HG03442 (cell line): ENCODE measurements around the gene KDM2A.

ENCODE experiments used
- ATAC-seq: cut with Tn5 transposase; IDR thresholded peaks from one replicate; pipeline ENCODE4 v1.9.1; 2021; ENCODE audit warnings: mild to moderate bottlenecking, moderate library complexity; ENCODE audit not compliant: unreplicated experiment

Gene KDM2A

GRCh38 chr11:67300256-67300755, 181.2 kb downstream of the KDM2A start:
- ATAC-seq, result no peak

- no peak for ATAC-seq
Measured at GRCh38 chr11:67300756-67301312, 181.8 kb downstream of the KDM2A start.

- no peak for ATAC-seq
Measured at GRCh38 chr11:67301313-67301921, 182.4 kb downstream of the KDM2A start.

GRCh38 chr11:67301951-67302516, 183.0 kb downstream of the KDM2A start:
- ATAC-seq, result no peak

GRCh38 chr11:67302571-67303131, 183.6 kb downstream of the KDM2A start:
- no peak for ATAC-seq

- ATAC-seq, result no peak
Measured at GRCh38 chr11:67303132-67303834, 184.2 kb downstream of the KDM2A start, which contains the start of gene SSH3. SSH3 (plus strand) TSS chr11:67303530; CDS start chr11:67303626, 96 bp downstream.

GRCh38 chr11:67303835-67304411, 184.9 kb downstream of the KDM2A start:
- no peak for ATAC-seq

GRCh38 chr11:67304511-67305113, 185.5 kb downstream of the KDM2A start:
- no peak for ATAC-seq

- no peak for ATAC-seq
Measured at GRCh38 chr11:67306769-67307544, 187.9 kb downstream of the KDM2A start.

GRCh38 chr11:67307545-67308001, 188.5 kb downstream of the KDM2A start:
- no peak for ATAC-seq
